NB4 (cell line): Measurements from ENCODE around the gene FUBP3.
A peak's percentile ranks its signal among the peaks of the same experiment; 100 is the strongest.

ENCODE experiments used
- MYC ChIP-seq: IDR thresholded peaks from 2 replicates; pipeline ENCODE4 v1.6.1; 2011; ENCODE audit warnings: low read depth, low read length
- POLR2A ChIP-seq: IDR thresholded peaks from 2 replicates; pipeline ENCODE4 v1.6.1; 2011; ENCODE audit warnings: mild to moderate bottlenecking; ENCODE audit not compliant: insufficient read length; ENCODE audit errors: extremely low read depth
- TF ChIP-seq, protein P1 (sequence below): IDR thresholded peaks from one replicate; pipeline ENCODE4 v1.5.1; 2012; ENCODE audit warnings: low read depth, low read length
- TF ChIP-seq, protein P2 (sequence below): IDR thresholded peaks from 2 replicates; pipeline ENCODE4 v1.6.1; 2011; ENCODE audit warnings: low read depth, low read length

DNA sequence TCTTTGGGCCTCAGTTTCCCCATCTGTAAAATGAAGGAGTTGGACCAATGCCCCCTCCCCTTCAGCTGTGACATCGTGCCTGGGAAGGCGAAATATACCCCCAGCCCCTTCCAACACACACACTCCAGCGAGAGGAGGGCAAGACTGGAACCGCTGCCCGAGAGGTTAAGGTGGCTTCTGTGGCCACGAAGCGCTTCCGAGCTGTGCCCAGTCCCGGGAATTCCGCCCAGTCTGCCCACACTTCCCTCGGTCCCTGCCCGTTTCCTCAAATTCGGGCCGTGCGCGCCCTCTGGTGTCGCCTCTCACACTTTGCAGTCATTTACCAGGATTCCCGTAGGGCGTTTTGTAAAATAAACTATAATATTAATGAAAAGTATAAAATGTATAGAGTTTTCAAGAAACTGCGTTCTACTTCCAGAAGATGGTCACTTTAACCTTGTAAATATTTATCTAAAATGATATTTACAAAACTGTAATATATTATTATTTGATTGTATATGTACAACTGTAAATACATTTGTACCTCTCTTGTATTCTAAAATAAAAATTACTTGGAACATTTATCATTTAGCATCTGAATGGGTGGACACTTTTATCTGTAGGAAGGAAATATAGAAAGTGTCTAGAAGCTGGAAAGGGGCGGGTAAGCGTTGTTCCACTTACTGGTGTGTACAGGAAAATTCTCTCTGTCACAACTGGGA lies 103.2 kb downstream of the FUBP3 start:
- TF ChIP-seq, protein P1, sequence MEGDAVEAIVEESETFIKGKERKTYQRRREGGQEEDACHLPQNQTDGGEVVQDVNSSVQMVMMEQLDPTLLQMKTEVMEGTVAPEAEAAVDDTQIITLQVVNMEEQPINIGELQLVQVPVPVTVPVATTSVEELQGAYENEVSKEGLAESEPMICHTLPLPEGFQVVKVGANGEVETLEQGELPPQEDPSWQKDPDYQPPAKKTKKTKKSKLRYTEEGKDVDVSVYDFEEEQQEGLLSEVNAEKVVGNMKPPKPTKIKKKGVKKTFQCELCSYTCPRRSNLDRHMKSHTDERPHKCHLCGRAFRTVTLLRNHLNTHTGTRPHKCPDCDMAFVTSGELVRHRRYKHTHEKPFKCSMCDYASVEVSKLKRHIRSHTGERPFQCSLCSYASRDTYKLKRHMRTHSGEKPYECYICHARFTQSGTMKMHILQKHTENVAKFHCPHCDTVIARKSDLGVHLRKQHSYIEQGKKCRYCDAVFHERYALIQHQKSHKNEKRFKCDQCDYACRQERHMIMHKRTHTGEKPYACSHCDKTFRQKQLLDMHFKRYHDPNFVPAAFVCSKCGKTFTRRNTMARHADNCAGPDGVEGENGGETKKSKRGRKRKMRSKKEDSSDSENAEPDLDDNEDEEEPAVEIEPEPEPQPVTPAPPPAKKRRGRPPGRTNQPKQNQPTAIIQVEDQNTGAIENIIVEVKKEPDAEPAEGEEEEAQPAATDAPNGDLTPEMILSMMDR = peak; percentile 70
- TF ChIP-seq POLR2A (no peak), MYC (peak; percentile 50; the same call in 1 of the 2 replicates)
- TF ChIP-seq, protein P2, sequence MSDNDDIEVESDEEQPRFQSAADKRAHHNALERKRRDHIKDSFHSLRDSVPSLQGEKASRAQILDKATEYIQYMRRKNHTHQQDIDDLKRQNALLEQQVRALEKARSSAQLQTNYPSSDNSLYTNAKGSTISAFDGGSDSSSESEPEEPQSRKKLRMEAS = peak; percentile 41; the same call in 1 of the 2 replicates
